ENCODE measurements around the gene RAPGEF4. TPM values are rescaled to one million over a fixed set of nuclear protein-coding genes. Genes with fewer than 3 reads are reported as not detected.

The RAPGEF4 gene
- total and polyA plus RNA-seq, 2 of the 13 experiments (the other 11 are each of a cell fraction or from before 2014, with no cell fraction given) = 0.78 to 0.91 TPM

DNA sequence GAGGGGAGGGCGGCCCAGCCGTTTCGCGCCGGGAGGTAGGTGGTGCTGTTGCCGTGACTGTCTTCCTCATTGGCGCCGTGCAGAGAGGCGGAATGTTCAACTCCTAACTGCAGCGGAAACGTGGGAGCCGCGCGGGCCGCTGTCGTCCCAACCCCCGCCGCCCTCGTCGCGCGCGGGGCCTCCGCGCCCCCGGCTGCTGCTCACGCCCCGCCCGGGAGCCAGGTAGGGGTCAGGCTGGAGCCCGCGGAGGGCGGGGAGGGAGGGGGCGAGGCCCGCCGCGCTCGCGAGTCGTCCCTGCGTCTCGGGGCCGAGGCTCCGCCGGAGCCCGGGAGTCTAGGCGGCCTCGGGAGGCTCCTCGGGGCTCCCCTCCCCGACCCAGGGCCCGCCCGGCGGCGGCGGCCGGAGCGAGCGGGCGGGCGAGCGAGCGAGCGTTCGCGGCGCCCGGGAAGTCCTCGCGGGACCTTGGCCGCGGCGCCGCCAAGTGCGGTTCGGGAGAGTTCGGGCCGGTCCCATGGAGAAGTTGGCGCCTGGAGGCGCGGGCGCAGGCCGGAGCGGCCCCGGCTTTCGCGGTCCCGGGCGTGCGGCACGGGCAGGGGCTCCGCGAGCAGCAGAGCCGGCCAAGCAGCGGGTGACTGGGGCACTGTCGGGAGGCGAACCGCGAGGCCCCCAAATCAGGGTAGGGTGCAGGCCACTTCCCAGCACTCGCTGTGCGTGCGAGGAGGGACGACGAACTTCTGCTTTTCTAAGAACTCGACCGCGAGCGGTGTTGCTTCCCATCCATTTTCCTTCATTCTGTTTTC, 340.3 kb downstream of the RAPGEF4 start, which contains the start of gene MAP3K20 (continued):
- TF ChIP-seq RARA (CRISPR knock-in tag; IDR thresholded peaks at IDR 0.05) (no peak), REXO4 (CRISPR knock-in tag; IDR thresholded peaks at IDR 0.05; ENCODE audit: borderline replicate concordance) (0 out of 2 replicates have a peak, but pooled peaks have one; percentile 19), HINFP (CRISPR knock-in tag; IDR thresholded peaks at IDR 0.05; ENCODE audit: low read depth) (no peak), MEIS1 (CRISPR knock-in tag; IDR thresholded peaks at IDR 0.05; ENCODE audit: borderline replicate concordance) (no peak), PHF8 (CRISPR knock-in tag; IDR thresholded peaks at IDR 0.05) (peak; percentile 59), ZNF674 (CRISPR knock-in tag; IDR thresholded peaks at IDR 0.05; ENCODE audit: low read depth) (no peak), TFDP2 (CRISPR knock-in tag; IDR thresholded peaks at IDR 0.05) (peak; percentile 72), HNF4A (CRISPR knock-in tag; IDR thresholded peaks at IDR 0.05) (no peak)
- TF ChIP-seq, protein P1, sequence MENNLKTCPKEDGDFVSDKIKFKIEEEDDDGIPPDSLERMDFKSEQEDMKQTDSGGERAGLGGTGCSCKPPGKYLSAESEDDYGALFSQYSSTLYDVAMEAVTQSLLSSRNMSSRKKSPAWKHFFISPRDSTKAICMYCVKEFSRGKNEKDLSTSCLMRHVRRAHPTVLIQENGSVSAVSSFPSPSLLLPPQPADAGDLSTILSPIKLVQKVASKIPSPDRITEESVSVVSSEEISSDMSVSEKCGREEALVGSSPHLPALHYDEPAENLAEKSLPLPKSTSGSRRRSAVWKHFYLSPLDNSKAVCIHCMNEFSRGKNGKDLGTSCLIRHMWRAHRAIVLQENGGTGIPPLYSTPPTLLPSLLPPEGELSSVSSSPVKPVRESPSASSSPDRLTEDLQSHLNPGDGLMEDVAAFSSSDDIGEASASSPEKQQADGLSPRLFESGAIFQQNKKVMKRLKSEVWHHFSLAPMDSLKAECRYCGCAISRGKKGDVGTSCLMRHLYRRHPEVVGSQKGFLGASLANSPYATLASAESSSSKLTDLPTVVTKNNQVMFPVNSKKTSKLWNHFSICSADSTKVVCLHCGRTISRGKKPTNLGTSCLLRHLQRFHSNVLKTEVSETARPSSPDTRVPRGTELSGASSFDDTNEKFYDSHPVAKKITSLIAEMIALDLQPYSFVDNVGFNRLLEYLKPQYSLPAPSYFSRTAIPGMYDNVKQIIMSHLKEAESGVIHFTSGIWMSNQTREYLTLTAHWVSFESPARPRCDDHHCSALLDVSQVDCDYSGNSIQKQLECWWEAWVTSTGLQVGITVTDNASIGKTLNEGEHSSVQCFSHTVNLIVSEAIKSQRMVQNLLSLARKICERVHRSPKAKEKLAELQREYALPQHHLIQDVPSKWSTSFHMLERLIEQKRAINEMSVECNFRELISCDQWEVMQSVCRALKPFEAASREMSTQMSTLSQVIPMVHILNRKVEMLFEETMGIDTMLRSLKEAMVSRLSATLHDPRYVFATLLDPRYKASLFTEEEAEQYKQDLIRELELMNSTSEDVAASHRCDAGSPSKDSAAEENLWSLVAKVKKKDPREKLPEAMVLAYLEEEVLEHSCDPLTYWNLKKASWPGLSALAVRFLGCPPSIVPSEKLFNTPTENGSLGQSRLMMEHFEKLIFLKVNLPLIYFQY (CRISPR knock-in tag; IDR thresholded peaks at IDR 0.05; ENCODE audit: borderline replicate concordance) = no peak

All from HepG2 (cell line).